ENCODE measurements around the gene APOBEC3H. TPM values are rescaled to one million over a fixed set of nuclear protein-coding genes. Genes with fewer than 3 reads are reported as not detected.
"Not testable (repeated sequence)": the region's sequence is repeated elsewhere in the genome, so short reads cannot be mapped to it uniquely, and the experiment has no call there.

Gene APOBEC3H
- total RNA-seq, 2 experiments from 2014 or later, result 82.8 to 89.7 TPM

GRCh38 chr22:39073981-39074380 lies 23.1 kb upstream of the APOBEC3H start:
- Mint-ChIP-seq H3K4me3 (no peak overlapping the region), H3K36me3 (ENCODE audit: low read depth) (peaks cover 17% of the 10 kb centered on the region), H3K9me3 (ENCODE audit: insufficient read depth) (no peaks in the 10 kb centered on the region), H3K4me1 (ENCODE audit: low read depth) (peaks cover 37% of the 10 kb centered on the region), H3K27ac (peak overlapping the region; percentile 4), H3K27me3 (ENCODE audit: low read depth) (no peaks in the 10 kb centered on the region)
- ATAC-seq (no peak), DNase-seq (no peak)
- POLR2A ChIA-PET, result no interaction called here
- CTCF ChIA-PET, result no interaction called here

- H3K36me3 Mint-ChIP-seq (ENCODE audit: low read depth), result peaks cover 36% of the 10 kb centered on the region
- H3K9me3 Mint-ChIP-seq (ENCODE audit: insufficient read depth); DNase-seq; ATAC-seq; H3K27me3 Mint-ChIP-seq (ENCODE audit: low read depth); POLR2A ChIA-PET: not testable (repeated sequence)
- H3K27ac Mint-ChIP-seq, result peak overlapping the region; percentile 86
- peak overlapping the region; percentile 78 for H3K4me3 Mint-ChIP-seq
- H3K4me1 Mint-ChIP-seq (ENCODE audit: low read depth), result peaks cover 47% of the 10 kb centered on the region
- CTCF ChIA-PET, result interaction anchor here (2.4 kb wide), 1 partner anchor 13 kb away, joined by 7 read pairs; no protein-coding TSS in a partner anchor
These were observed 20.7 kb upstream of the APOBEC3H start for GRCh38 chr22:39076155-39077025.

GRCh38 chr22:39077026-39077840 lies 19.8 kb upstream of the APOBEC3H start, which contains the start of gene APOBEC3G:
Gene APOBEC3G (plus strand): TSS chr22:39077275. CDS start chr22:39077362, 87 bp downstream.
- ChIA-PET CTCF (interaction anchor here (0.6 to 2.4 kb wide), 5 partner anchors 12 to 241 kb away, joined by 3 to 7 read pairs (median 3); no protein-coding TSS in a partner anchor), POLR2A (interaction anchor here (0.6 to 1.0 kb wide), 4 partner anchors 13 to 48 kb away, joined by 3 to 5 read pairs (median 4); no protein-coding TSS in a partner anchor)
- DNase-seq (peak; percentile 85), ATAC-seq (peak; percentile 96)
- H3K27me3 Mint-ChIP-seq (ENCODE audit: low read depth); H3K9me3 Mint-ChIP-seq (ENCODE audit: insufficient read depth): not testable (repeated sequence)
- Mint-ChIP-seq H3K36me3 (ENCODE audit: low read depth) (peaks cover 44% of the 10 kb centered on the region), H3K4me1 (ENCODE audit: low read depth) (peaks cover 56% of the 10 kb centered on the region), H3K27ac (peak within 1 kb of the TSS; percentile 91), H3K4me3 (peak within 1 kb of the TSS; percentile 95)

DNA sequence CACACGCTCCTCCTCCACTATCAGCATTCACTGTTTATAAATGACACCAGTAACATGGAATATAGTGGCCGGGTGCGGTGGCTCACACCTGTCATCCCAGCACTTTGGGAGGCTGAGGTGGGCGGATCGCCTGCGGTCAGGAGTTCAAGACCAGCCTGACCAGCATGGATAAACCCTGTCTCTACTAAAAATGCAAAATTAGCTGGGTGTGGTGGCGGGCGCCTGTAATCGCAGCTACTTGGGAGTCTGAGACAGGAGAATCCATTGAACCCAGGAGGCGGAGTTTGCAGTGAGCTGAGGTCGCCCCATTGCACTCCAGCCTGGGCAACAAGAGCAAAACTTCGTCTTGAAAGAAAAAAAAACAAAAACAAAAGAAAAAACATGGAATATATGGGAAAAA lies 19.1 kb upstream of the APOBEC3H start:
- DNase-seq; H3K27me3 Mint-ChIP-seq (ENCODE audit: low read depth); H3K9me3 Mint-ChIP-seq (ENCODE audit: insufficient read depth); ATAC-seq: not testable (repeated sequence)
- Mint-ChIP-seq H3K4me1 (ENCODE audit: low read depth) (peaks cover 61% of the 10 kb centered on the region), H3K4me3 (peak overlapping the region; percentile 95), H3K27ac (peak overlapping the region; percentile 91), H3K36me3 (ENCODE audit: low read depth) (peaks cover 50% of the 10 kb centered on the region)
- ChIA-PET CTCF (interaction anchor here (1.1 to 2.4 kb wide), 4 partner anchors 12 to 241 kb away, joined by 3 to 7 read pairs (median 3); no protein-coding TSS in a partner anchor), POLR2A (interaction anchor here (0.7 to 1.4 kb wide), 5 partner anchors 12 to 47 kb away, joined by 3 to 5 read pairs (median 4); no protein-coding TSS in a partner anchor)

DNA sequence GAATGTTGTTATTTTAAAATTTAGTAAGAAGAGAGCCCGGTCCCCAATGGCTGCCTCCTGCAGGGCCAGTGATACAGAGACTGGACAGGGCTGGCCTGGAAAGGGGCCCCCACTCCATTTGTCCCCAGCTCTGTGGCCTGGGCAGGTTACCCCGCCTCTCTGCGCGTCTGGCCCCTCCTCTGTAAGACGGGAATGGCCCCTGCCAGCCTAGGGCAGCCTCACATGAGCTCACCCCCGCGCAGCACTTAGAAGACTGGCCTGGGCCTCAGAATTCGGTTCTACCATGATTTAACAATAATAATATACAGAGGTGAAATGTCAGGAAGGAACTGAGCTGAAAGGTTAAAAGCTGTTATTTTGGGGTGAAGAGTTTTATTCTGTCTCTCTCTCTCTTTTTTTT lies 18.7 kb upstream of the APOBEC3H start:
- Mint-ChIP-seq H3K4me3 (peak overlapping the region; percentile 95), H3K9me3 (ENCODE audit: insufficient read depth) (no peaks in the 10 kb centered on the region), H3K4me1 (ENCODE audit: low read depth) (peaks cover 65% of the 10 kb centered on the region), H3K27ac (peak overlapping the region; percentile 91), H3K27me3 (ENCODE audit: low read depth) (no peaks in the 10 kb centered on the region), H3K36me3 (ENCODE audit: low read depth) (peaks cover 54% of the 10 kb centered on the region)
- ChIA-PET CTCF (interaction anchor here (0.7 to 2.4 kb wide), 5 partner anchors 11 to 240 kb away, joined by 3 to 7 read pairs (median 3); no protein-coding TSS in a partner anchor), POLR2A (interaction anchor here (0.7 to 1.4 kb wide), 4 partner anchors 12 to 21 kb away, joined by 3 to 5 read pairs (median 4); no protein-coding TSS in a partner anchor)
- ATAC-seq, result no peak
- DNase-seq, result no peak

DNA sequence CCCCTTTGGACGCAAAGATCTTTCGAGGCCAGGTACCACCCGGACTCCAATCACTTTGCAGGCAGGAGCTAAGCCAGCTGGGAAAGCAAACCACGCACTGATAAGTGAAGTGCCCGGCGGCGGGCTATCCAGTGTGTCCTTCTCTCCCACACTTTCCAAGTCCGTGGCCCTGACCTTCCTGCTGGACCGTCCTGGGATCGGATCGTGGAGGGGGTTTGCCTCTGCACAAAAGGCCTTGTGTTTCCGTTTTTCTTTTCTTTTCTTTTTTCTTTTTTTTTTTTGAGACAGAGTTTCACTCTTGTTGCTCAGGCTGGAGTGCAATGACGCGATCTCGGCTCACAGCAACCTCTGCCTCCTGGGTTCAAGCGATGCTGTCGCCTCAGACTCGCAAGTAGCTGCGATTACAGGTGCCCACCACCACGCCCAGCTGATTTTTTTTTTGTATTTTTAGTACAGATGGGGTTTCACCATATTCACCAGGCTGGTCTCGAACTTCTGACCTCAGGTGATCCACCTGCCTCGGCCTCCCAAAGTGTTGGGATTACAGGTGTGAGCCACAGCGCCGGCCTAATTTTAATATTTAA lies 17.9 kb upstream of the APOBEC3H start:
- Mint-ChIP-seq H3K36me3 (ENCODE audit: low read depth) (peaks cover 62% of the 10 kb centered on the region), H3K4me3 (peak overlapping the region; percentile 95), H3K4me1 (ENCODE audit: low read depth) (peaks cover 69% of the 10 kb centered on the region), H3K27ac (peak overlapping the region; percentile 49)
- ChIA-PET POLR2A (interaction anchor here (1.0 to 1.4 kb wide), 2 partner anchors 16 to 20 kb away, joined by 3 to 4 read pairs; no protein-coding TSS in a partner anchor), CTCF (interaction anchor here (0.7 to 2.1 kb wide), 2 partner anchors 10 to 72 kb away, joined by 3 to 6 read pairs; no protein-coding TSS in a partner anchor)
- DNase-seq; ATAC-seq; H3K27me3 Mint-ChIP-seq (ENCODE audit: low read depth); H3K9me3 Mint-ChIP-seq (ENCODE audit: insufficient read depth): not testable (repeated sequence)

- Mint-ChIP-seq H3K27me3 (ENCODE audit: low read depth) (no peaks in the 10 kb centered on the region), H3K9me3 (ENCODE audit: insufficient read depth) (no peaks in the 10 kb centered on the region), H3K36me3 (ENCODE audit: low read depth) (peaks cover 66% of the 10 kb centered on the region), H3K4me1 (ENCODE audit: low read depth) (peaks cover 69% of the 10 kb centered on the region), H3K27ac (peak overlapping the region; percentile 84), H3K4me3 (peak overlapping the region; percentile 55)
- ATAC-seq (no peak), DNase-seq (no peak)
- ChIA-PET POLR2A (interaction anchor here (1.3 kb wide), 1 partner anchor 10 kb away, joined by 4 read pairs; no protein-coding TSS in a partner anchor), CTCF (interaction anchor here (1.0 to 2.1 kb wide), 3 partner anchors 9 to 210 kb away, joined by 3 to 6 read pairs (median 3); no protein-coding TSS in a partner anchor)
These were observed 16.8 kb upstream of the APOBEC3H start for GRCh38 chr22:39080052-39080762.

GRCh38 chr22:39081016-39081415 lies 16.0 kb upstream of the APOBEC3H start:
- Mint-ChIP-seq H3K9me3 (ENCODE audit: insufficient read depth) (no peaks in the 10 kb centered on the region), H3K27ac (peak overlapping the region; percentile 84), H3K4me3 (peak overlapping the region; percentile 36), H3K27me3 (ENCODE audit: low read depth) (no peaks in the 10 kb centered on the region), H3K36me3 (ENCODE audit: low read depth) (peaks cover 73% of the 10 kb centered on the region), H3K4me1 (ENCODE audit: low read depth) (peaks cover 70% of the 10 kb centered on the region)
- ATAC-seq, result no peak
- no peak for DNase-seq
- POLR2A ChIA-PET, result interaction anchor here (1.3 kb wide), 1 partner anchor 9 kb away, joined by 4 read pairs; no protein-coding TSS in a partner anchor
- CTCF ChIA-PET, result interaction anchor here (1.0 to 2.1 kb wide), 3 partner anchors 8 to 211 kb away, joined by 3 to 6 read pairs (median 3); no protein-coding TSS in a partner anchor

DNA sequence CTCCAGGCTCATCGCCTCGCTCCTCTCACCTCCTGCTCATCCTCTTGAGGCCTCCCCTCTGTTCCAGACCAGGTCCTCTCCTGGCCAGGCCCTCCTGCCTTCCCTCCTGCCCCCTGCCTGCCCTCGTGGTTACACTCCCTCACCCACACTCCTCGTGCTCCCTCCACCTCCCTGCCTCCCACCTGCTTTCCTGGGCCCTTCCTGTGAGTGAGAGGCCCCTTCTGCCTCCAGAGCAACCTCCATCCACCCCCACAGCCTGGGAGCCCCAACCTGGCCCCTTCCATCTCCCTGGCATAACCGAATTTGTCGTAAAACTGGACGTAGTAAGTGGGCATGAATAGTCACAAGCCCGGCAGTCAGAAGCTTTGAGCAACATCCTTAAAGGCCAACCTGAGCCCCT lies 15.4 kb upstream of the APOBEC3H start:
- H3K4me3 Mint-ChIP-seq, result peak overlapping the region; percentile 18

More for the DNA sequence above, 15.4 kb upstream of the APOBEC3H start:
- no peaks in the 10 kb centered on the region for H3K9me3 Mint-ChIP-seq (ENCODE audit: insufficient read depth)
- no peaks in the 10 kb centered on the region for H3K27me3 Mint-ChIP-seq (ENCODE audit: low read depth)
- peaks cover 71% of the 10 kb centered on the region for H3K4me1 Mint-ChIP-seq (ENCODE audit: low read depth)
- peaks cover 79% of the 10 kb centered on the region for H3K36me3 Mint-ChIP-seq (ENCODE audit: low read depth)
- no peak for ATAC-seq
- ChIA-PET CTCF (interaction anchor here (1.2 kb wide), 1 partner anchor 36 kb away, joined by 3 read pairs; no protein-coding TSS in a partner anchor), POLR2A (no interaction called here)
- no peak for DNase-seq
- H3K27ac Mint-ChIP-seq, result peak overlapping the region; percentile 84

Measured in activated CD8-positive, alpha-beta T cell treated with anti-CD3 and anti-CD28 coated beads, Interleukin-2, amount 10 ng/mL, durations not matched to agents 7 days and 5 days (primary cell).